ENCODE measurements around the gene STIM2.
"Not testable (repeated sequence)": the region's sequence is repeated elsewhere in the genome, so short reads cannot be mapped to it uniquely, and the experiment has no call there.

STIM2 gene

DNA sequence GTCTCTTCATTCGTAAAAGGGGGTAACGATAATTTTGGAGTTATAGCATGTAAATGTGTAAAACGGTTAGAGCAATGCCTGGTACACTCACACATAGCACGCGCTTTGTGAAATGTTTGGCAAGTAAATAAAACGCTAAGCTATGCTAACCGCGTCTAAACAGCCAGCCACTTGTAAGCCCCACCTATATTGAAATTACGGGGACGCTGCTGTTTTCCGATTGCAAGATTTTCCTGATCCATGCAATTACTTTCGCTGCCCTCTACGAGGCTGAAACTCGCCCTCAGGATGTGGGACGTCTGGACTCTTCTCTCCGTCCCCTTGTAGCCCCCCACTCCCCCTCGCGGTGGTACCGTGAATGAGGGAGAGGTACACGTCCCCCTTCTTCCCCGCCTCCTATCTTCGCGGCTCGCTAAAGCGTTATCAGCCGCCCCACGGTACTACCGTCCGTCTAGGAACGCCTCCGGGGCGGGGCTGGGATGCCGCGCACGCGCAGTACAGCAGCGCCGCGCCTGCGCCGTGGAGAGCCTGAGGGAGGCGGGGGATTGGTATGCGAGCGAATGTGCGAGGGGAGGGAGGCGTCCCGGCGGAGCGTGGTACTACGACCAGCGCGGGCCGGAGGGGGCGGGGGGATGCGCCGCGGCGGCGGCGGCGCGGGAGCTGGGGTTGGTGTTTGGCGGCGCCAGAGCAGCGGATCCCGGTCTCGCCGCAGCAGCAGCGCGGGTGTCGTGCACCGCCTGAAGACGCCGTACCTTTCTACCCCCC is at the start of gene STIM2:
TSS of gene STIM2 (plus strand) at position 685 of the 765 bp plus-strand sequence.
- peak; percentile 99 for DNase-seq (ENCODE audit: low spot score)

GRCh38 chr4:26811571-26811970 is 49.1 kb upstream of the STIM2 start:
- not testable (repeated sequence) for DNase-seq (ENCODE audit: low spot score)

- no peak for DNase-seq (ENCODE audit: low spot score)
Observed at GRCh38 chr4:26812049-26812714, 48.5 kb upstream of the STIM2 start.

GRCh38 chr4:26813698-26814097 is 46.9 kb upstream of the STIM2 start:
- DNase-seq (ENCODE audit: low spot score): no peak

DNA sequence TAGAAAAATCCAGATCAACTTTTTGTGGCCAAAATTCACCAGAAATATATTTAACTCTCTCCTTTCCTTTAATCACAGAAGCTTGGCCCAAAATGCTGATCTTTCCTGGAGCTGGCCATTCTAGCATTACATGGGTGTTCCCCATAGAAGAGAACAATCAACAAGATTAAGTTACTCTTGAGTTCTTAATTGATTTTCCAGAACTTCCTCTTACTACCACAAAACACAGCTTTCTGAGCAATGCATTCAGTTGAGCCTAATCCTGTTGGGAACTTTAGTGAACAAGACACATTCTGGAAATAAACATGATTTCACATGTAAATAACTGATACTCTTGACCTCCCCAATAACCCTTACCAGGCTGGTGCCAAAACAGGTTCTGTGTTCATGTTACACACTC is 45.4 kb upstream of the STIM2 start:
- DNase-seq (ENCODE audit: low spot score): no peak

DNA sequence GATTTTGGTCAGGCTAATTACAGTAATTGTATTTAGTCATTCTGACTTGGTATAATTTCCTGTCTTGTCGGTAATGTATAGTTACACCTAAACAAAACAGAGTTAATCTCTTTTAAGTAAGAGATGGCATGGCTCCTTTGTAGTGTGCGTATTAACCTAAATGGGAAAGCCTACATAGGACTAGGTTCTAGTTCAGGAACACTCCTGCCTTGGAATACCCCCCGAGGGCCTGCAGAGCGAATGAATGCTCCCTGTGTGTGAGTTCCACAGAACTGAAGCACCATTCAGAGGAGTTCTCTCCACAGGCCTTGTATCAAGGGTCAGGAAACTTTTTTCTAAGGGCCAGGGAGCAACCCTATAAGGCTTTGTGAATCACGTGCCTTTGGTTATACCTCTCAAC is 44.9 kb upstream of the STIM2 start:
- no peak for DNase-seq (ENCODE audit: low spot score)

DNA sequence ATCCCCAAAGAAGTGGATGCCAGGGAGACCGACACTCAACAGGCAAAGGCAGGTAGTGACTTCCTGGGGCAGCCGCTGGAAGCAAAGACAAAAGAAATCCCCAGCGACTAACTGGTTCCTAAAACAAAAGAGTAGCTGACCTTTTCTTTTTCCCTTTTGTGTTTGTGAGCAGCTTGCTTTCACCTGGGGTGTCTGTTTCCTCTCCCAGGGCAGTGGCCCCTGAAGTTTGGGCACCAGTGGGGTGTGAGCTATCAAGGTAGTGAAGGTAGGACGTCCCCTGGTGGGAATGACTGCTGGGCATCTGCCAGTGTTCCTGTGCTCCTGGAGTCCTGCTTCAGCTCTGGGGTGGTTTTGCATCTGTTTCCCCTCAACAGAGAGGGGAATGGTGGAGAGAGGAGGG is 41.6 kb upstream of the STIM2 start:
- DNase-seq (ENCODE audit: low spot score): no peak

GRCh38 chr4:26819478-26820095 is 41.1 kb upstream of the STIM2 start:
- no peak for DNase-seq (ENCODE audit: low spot score)

GRCh38 chr4:26820346-26820745 is 40.3 kb upstream of the STIM2 start:
- no peak for DNase-seq (ENCODE audit: low spot score)

DNA sequence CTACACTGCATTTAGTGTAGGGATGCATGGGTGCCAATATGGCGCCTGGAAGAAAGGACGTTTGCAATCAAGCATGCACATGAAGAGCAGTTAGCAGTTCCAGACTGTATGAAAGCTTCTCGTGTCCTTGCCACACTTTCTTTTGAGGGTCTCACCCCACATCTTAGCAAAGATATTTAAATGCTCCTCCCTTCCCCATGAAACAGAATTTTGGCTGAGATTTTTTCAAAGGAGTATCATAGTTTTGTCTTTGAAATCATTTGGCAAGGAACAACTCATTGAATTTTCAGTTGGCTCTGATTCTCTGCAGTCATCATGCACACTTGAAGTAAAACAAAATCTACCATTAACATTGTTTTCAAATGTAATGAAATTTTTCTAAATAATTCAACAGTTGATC is 39.6 kb upstream of the STIM2 start:
- no peak for DNase-seq (ENCODE audit: low spot score)

- DNase-seq (ENCODE audit: low spot score): no peak
Observed at GRCh38 chr4:26821677-26822503, 38.8 kb upstream of the STIM2 start.

- no peak for DNase-seq (ENCODE audit: low spot score)
Observed at GRCh38 chr4:26822546-26822945, 38.1 kb upstream of the STIM2 start.

- DNase-seq (ENCODE audit: low spot score): not testable (repeated sequence)
Observed at GRCh38 chr4:26822974-26823373, 37.7 kb upstream of the STIM2 start.

- DNase-seq (ENCODE audit: low spot score): no peak
Observed at GRCh38 chr4:26823583-26823982, 37.1 kb upstream of the STIM2 start.

DNA sequence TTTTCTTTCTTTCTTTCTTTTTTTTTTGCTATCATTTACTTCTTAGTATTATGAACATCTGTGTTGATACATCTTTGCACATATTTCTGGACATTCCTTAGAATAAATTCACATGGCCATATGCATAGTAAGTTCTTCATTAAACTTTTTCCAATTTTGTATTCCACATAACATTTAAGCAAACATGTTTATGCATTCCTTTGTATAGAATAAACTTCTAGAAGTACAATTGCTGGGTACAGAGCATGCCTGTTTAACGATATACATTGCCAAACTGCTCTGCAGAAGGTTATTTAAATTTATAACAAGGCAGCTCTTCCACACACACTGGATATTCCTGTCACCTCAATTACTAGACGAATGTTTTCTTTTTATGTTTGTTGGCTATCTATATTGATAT is 36.0 kb upstream of the STIM2 start:
- DNase-seq (ENCODE audit: low spot score): no peak

DNA sequence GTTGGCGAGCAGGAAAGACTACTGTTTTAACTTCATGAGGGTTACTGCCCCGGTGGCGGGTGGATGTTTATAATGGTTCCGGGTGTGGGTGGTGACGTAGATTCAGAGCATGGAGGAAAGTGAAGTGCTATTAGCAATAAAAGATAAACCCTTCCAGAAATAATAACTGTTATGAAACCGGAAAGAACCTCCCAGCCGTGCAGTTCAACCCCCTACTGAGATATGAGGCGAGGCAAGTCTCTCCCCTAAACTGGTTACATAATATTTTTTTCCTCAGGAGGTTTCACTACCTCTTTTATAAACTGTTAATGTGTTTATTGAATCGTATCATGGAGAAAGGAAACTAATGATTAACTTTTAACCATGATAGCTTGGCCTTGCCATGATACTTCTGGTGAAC is 33.9 kb upstream of the STIM2 start:
- DNase-seq (ENCODE audit: low spot score): no peak

DNA sequence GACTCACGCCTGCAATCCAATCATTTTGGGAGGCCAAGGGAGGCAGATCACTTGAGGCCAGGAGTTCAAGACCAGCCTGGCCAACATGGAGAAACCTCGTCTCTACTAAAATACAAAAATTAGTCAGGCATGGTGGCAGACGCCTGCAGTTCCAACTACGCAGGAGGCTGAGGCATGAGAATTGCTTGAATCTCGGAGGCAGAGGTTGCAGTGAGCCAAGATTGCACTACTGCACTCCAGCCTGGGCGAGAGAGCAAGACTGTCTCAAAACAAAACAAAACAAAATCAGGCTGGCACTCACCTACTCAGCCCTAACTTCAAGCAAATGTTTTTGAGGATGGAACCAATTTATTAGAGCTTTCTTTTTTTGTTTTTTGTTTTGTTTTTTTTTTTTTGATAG is 33.3 kb upstream of the STIM2 start:
- not testable (repeated sequence) for DNase-seq (ENCODE audit: low spot score)

- no peak for DNase-seq (ENCODE audit: low spot score)
Observed at GRCh38 chr4:26827798-26828197, 32.8 kb upstream of the STIM2 start.

DNA sequence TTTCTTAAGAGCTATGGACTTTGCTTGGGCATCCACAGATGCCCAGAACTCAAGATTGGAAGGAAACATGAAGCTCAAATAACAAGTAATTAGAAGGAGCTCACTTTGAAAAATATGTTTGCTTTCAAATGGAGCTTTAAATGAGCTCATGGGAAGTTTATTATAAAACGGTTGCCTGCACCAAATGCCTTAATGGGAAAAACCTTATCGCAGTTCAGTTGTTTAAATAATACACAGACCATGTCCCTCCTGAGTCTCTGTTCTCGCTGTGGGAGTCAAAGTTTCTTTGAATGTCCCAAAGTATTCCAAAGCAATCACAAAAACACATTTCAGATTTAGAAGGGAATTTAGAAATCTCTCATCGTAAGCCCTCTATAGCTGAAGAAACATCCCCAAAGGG is 31.6 kb upstream of the STIM2 start:
- no peak for DNase-seq (ENCODE audit: low spot score)

GRCh38 chr4:26830033-26830432 is 30.6 kb upstream of the STIM2 start:
- DNase-seq (ENCODE audit: low spot score): no peak

DNA sequence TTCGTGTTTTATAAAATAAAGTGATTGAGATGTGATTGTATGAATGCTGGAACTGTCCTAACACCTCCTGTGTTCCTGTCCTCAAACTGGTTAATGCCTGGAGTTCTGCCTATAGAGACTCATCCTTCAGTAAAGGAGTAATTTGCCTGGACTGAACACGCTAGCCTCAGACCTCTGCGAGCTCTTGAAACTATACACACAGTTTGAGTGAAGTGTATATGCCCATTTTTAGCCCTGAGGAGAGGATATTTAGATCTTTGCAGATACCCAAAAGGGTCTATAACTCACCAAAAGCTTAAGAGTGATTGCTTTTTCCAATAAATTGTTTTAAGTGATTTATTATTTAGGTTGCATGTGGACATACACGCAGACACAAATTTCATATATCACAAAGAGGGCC is 29.9 kb upstream of the STIM2 start:
- no peak for DNase-seq (ENCODE audit: low spot score)

DNA sequence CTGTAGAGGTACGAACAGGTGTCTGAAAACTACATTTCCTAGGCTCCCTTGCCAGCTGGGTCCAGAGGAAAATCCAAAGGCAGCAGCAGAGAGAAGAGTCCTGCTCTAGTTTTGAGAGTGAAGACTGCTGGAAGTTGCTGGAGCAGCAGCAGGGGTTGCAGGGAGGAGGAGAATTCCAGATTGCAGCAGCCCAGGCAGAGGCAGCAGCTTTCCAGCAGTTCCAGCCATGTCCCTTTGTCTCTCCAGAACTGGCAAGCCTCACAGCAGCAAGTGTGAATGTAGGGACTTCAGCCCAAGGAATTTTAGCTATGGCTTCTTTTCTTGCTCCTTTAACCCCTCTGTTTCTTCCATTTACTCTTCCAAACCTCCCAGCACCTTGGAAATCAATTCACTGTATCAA is 24.1 kb upstream of the STIM2 start:
- no peak for DNase-seq (ENCODE audit: low spot score)
